GM12878 (cell line): ENCODE data around the gene NEUROD6. TPM values are rescaled to one million over a fixed set of nuclear protein-coding genes. Genes with fewer than 3 reads are reported as not detected.

Source experiments
- ATAC-seq: fragments of 200-7000 bp; cut with Tn5 transposase; 3 replicates; pipeline ENCODE4 v1.9.1; 2020; ENCODE audit warnings: mild to moderate bottlenecking, moderate library complexity
- BruUV-seq: library from RNA; stranded (reverse); fragments of 400-500 nt; replicated peaks from 2 replicates; lab custom pipeline; 2021; lab: Mats Ljungman, UMichigan
- CTCF ChIA-PET: fragments of 300-600 bp; sonication (Branson Sonifier 250); formaldehyde crosslinking; extraction: SDS; loops from one replicate; lab custom pipeline; 2021; ENCODE audit warnings: inconsistent platforms; lab: Yijun Ruan, JAX
- POLR2A ChIA-PET: fragments of 350-600 bp; formaldehyde crosslinking; extraction: SDS; loops from one replicate; lab custom pipeline; 2021; ENCODE audit warnings: inconsistent platforms; lab: Charles Lee
- RAD21 ChIA-PET: fragments of 300-600 bp; sonication (Branson Sonifier 250); formaldehyde crosslinking; loops from one replicate; lab custom pipeline; 2023; ENCODE audit warnings: antibody characterized with exemption; ENCODE audit not compliant: unreplicated experiment; lab: Charles Lee
- SMC1A ChIA-PET: fragments of 300-600 bp; sonication (Branson Sonifier 250); formaldehyde crosslinking; loops from one replicate; lab custom pipeline; 2023; ENCODE audit not compliant: unreplicated experiment, uncharacterized antibody; lab: Charles Lee
- DNase-seq: peaks from one replicate; pipeline ENCODE4 v3.0.0-alpha.2; 2011; ENCODE audit warnings: low read depth, low spot score
- FAIRE-seq: peaks from 3 replicates; lab custom pipeline; 2011; peaks lifted over from hg19 to GRCh38; lab: Jason Lieb, UNC
- H2AFZ ChIP-seq: 2 replicates; pipeline ENCODE4 v1.6.0; 2011; ENCODE audit warnings: low read depth, low read length, control low read depth; ENCODE audit not compliant: control insufficient read depth
- H3K27ac ChIP-seq: 2 replicates; pipeline ENCODE4 v1.5.1; 2011; ENCODE audit warnings: control low read depth; ENCODE audit not compliant: control insufficient read depth, insufficient read depth
- H3K27me3 ChIP-seq, 2 experiments: replicated peaks in 1 of 2; 2 replicates each; pipeline versions ENCODE4 v1.6.0 to v1.6.1; 2011; ENCODE audit warnings: low read length in 1 of 2; ENCODE audit not compliant: control insufficient read depth in 2 of 2, insufficient read depth in 2 of 2
- H3K36me3 ChIP-seq, 2 experiments: 2 replicates each; pipeline ENCODE4 v1.5.1; 2011; ENCODE audit warnings: low read length in 1 of 2; ENCODE audit not compliant: control insufficient read depth in 2 of 2, insufficient read depth in 2 of 2
- H3K4me1 ChIP-seq: 2 replicates; pipeline ENCODE4 v1.6.1; 2011; ENCODE audit warnings: mild to moderate bottlenecking, low read length, moderate library complexity, mixed read lengths; ENCODE audit not compliant: control insufficient read depth, insufficient read depth
- H3K4me2 ChIP-seq: 2 replicates; pipeline ENCODE4 v1.6.0; 2011; ENCODE audit warnings: control low read depth; ENCODE audit not compliant: control insufficient read depth, insufficient read depth
- H3K4me3 ChIP-seq: fragments of 200-600 bp; sonication (generic); 2 replicates; pipeline ENCODE4 v1.5.1; 2016
- H3K79me2 ChIP-seq: 2 replicates; pipeline ENCODE4 v1.6.0; 2011; ENCODE audit warnings: low read length; ENCODE audit not compliant: control insufficient read depth, insufficient read depth
- H3K9ac ChIP-seq: 2 replicates; pipeline ENCODE4 v1.8.0; 2011; ENCODE audit warnings: low read length, control low read depth, mixed read lengths; ENCODE audit not compliant: control insufficient read depth, insufficient read depth
- H3K9me3 ChIP-seq: replicated peaks from 3 replicates; pipeline ENCODE4 v1.5.1; 2011; ENCODE audit warnings: mild to moderate bottlenecking, low read length; ENCODE audit not compliant: control insufficient read depth, insufficient read depth
- H4K20me1 ChIP-seq: 2 replicates; pipeline ENCODE4 v1.6.0; 2011; ENCODE audit not compliant: control insufficient read depth, insufficient read depth
- ASH2L ChIP-seq: fragments of 300-600, 200-600 bp; sonication (generic); IDR thresholded peaks from 2 replicates; pipeline ENCODE4 v1.6.1; 2017; ENCODE audit warnings: low read depth, mild to moderate bottlenecking, borderline replicate concordance
- BMI1 ChIP-seq: fragments of 450-650 bp; IDR thresholded peaks from 2 replicates; pipeline ENCODE4 v1.6.1; 2016; ENCODE audit warnings: mild to moderate bottlenecking, moderate library complexity, borderline replicate concordance
- CREB1 ChIP-seq: IDR thresholded peaks from 2 replicates; pipeline ENCODE4 v1.6.1; 2012; ENCODE audit warnings: low read depth, mild to moderate bottlenecking, inconsistent platforms
- CUX1 ChIP-seq: IDR thresholded peaks from 2 replicates; pipeline ENCODE4 v1.6.1; 2012; ENCODE audit warnings: improper control_type of control experiment, low read depth, low read length; ENCODE audit not compliant: insufficient replicate concordance
- FOXM1 ChIP-seq: IDR thresholded peaks from 2 replicates; pipeline ENCODE4 v1.6.1; 2012; ENCODE audit warnings: low read depth, mild to moderate bottlenecking, inconsistent platforms, low read length, moderate library complexity
- GABPA ChIP-seq: IDR thresholded peaks from 2 replicates; pipeline ENCODE4 v1.6.1; 2014; ENCODE audit warnings: antibody characterized with exemption, low read depth, mild to moderate bottlenecking, inconsistent platforms
- LARP7 ChIP-seq: fragments of 450-650 bp; IDR thresholded peaks from 2 replicates; pipeline ENCODE4 v1.6.1; 2017; ENCODE audit warnings: mild to moderate bottlenecking
- PBX3 ChIP-seq: IDR thresholded peaks from 2 replicates; pipeline ENCODE4 v1.6.1; 2011; ENCODE audit warnings: mild to moderate bottlenecking, low read depth, low read length, moderate library complexity; ENCODE audit not compliant: insufficient replicate concordance
- RB1 ChIP-seq: fragments of 450-650 bp; formaldehyde crosslinking; IDR thresholded peaks from 2 replicates; pipeline ENCODE4 v1.6.1; 2017; ENCODE audit warnings: mild to moderate bottlenecking, borderline replicate concordance
- SIN3A ChIP-seq: IDR thresholded peaks from 2 replicates; pipeline ENCODE4 v1.6.1; 2012; ENCODE audit warnings: low read depth, low read length, improper control_type of control experiment
- TARDBP ChIP-seq: IDR thresholded peaks from 2 replicates; pipeline ENCODE4 v1.6.1; 2016; ENCODE audit warnings: borderline replicate concordance
- WGBS: methylation state at CpG from one replicate; pipeline ENCODE4 v1.1.6; 2016; ENCODE audit warnings: low lambda C conversion rate; ENCODE audit not compliant: insufficient replicate concordance, insufficient coverage; ENCODE audit errors: missing lambda C conversion rate; 5-methylcytosine and 5-hydroxymethylcytosine counted together
- in situ Hi-C: fragments of 300-500 bp; cut with MboI; formaldehyde crosslinking; loops from 9 replicates; pipeline ENCODE4 v1.14.3; 2018; ENCODE audit warnings: mixed read lengths
- intact Hi-C: fragments of 100-400 bp; cut with micrococcal nuclease; formaldehyde crosslinking; loops from one replicate; pipeline ENCODE4 v1.14.2; 2022; ENCODE audit not compliant: unreplicated experiment
- polyA plus RNA-seq, 11 experiments: library from polyadenylated mRNA; depleted of rRNA in 4 of 11; unstranded in 6 of 11; stranded (reverse) in 5 of 11; fragments of >200 nt; fragmentation: Nextera tagmentation in 4 of 11; fragmentation: Illumina TruSeq in 1 of 11; extraction: Ambion mirVana in 4 of 11; extraction: Trizol in 1 of 11; gene quantifications; 1 replicate in 1 of 11; 2 replicates in 10 of 11; pipeline versions ENCODE4 v1.2.1 to v1.2.3, GENCODE V29; 2011 to 2016; ENCODE audit warnings: inconsistent platforms in 2 of 11, missing spikeins in 2 of 11, low read depth in 1 of 11
- total RNA-seq, 4 experiments: library from RNA; depleted of rRNA in 3 of 4; stranded (reverse); fragments of >200 nt in 3 of 4; fragmentation: Illumina TruSeq in 1 of 4; extraction: Trizol in 1 of 4; gene quantifications; 2 replicates each; pipeline versions ENCODE4 v1.2.1 to v1.2.3, GENCODE V29; 2013 to 2021
- TF ChIP-seq, protein P1 (sequence below): fragments of 450-650 bp; IDR thresholded peaks from 2 replicates; pipeline ENCODE4 v1.6.1; 2017; ENCODE audit warnings: mild to moderate bottlenecking, moderate library complexity
- TF ChIP-seq, protein P2 (sequence below): fragments of 450-650 bp; IDR thresholded peaks from 2 replicates; pipeline ENCODE4 v1.6.1; 2017; ENCODE audit warnings: borderline replicate concordance

NEUROD6 gene
- total and polyA plus RNA-seq, 10 of the 15 experiments (the other 5 are each of a cell fraction or from before 2014, with no cell fraction given): not detected

GRCh38 chr7:31345421-31345820 lies 4.9 kb upstream of the NEUROD6 start:
- Histone ChIP-seq H2AFZ (no peak overlapping the region), H3K9ac (no peak overlapping the region), H3K79me2 (no peaks in the 10 kb centered on the region), H4K20me1 (no peaks in the 10 kb centered on the region), H3K27me3 (no peaks in the 10 kb centered on the region; a peak in 1 of 4 replicates), H3K4me3 (no peak overlapping the region), H3K36me3 (no peaks in the 10 kb centered on the region), H3K9me3 (no peaks in the 10 kb centered on the region), H3K4me2 (no peak overlapping the region), H3K27ac (no peak overlapping the region), H3K4me1 (no peaks in the 10 kb centered on the region)
- no peak for DNase-seq
- intact Hi-C loops: no loop called here
- in situ Hi-C loops: no loop called here
- FAIRE-seq: no peak
- no peak for ATAC-seq
- 20% methylated on average over 5 of the region's 5 CpGs for WGBS
- BruUV-seq: no TSS peak
- ChIA-PET POLR2A (no interaction called here), RAD21 (no interaction called here), CTCF (no interaction called here), SMC1A (no interaction called here)
- TF ChIP-seq TARDBP (no peak), BMI1 (no peak), GABPA (no peak), FOXM1 (no peak), SIN3A (no peak), ASH2L (no peak), CUX1 (no peak), RB1 (no peak), LARP7 (no peak), PBX3 (no peak), CREB1 (no peak)
- TF ChIP-seq, protein P1, sequence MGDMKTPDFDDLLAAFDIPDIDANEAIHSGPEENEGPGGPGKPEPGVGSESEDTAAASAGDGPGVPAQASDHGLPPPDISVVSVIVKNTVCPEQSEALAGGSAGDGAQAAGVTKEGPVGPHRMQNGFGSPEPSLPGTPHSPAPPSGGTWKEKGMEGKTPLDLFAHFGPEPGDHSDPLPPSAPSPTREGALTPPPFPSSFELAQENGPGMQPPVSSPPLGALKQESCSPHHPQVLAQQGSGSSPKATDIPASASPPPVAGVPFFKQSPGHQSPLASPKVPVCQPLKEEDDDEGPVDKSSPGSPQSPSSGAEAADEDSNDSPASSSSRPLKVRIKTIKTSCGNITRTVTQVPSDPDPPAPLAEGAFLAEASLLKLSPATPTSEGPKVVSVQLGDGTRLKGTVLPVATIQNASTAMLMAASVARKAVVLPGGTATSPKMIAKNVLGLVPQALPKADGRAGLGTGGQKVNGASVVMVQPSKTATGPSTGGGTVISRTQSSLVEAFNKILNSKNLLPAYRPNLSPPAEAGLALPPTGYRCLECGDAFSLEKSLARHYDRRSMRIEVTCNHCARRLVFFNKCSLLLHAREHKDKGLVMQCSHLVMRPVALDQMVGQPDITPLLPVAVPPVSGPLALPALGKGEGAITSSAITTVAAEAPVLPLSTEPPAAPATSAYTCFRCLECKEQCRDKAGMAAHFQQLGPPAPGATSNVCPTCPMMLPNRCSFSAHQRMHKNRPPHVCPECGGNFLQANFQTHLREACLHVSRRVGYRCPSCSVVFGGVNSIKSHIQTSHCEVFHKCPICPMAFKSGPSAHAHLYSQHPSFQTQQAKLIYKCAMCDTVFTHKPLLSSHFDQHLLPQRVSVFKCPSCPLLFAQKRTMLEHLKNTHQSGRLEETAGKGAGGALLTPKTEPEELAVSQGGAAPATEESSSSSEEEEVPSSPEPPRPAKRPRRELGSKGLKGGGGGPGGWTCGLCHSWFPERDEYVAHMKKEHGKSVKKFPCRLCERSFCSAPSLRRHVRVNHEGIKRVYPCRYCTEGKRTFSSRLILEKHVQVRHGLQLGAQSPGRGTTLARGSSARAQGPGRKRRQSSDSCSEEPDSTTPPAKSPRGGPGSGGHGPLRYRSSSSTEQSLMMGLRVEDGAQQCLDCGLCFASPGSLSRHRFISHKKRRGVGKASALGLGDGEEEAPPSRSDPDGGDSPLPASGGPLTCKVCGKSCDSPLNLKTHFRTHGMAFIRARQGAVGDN: no peak
- TF ChIP-seq, protein P2, sequence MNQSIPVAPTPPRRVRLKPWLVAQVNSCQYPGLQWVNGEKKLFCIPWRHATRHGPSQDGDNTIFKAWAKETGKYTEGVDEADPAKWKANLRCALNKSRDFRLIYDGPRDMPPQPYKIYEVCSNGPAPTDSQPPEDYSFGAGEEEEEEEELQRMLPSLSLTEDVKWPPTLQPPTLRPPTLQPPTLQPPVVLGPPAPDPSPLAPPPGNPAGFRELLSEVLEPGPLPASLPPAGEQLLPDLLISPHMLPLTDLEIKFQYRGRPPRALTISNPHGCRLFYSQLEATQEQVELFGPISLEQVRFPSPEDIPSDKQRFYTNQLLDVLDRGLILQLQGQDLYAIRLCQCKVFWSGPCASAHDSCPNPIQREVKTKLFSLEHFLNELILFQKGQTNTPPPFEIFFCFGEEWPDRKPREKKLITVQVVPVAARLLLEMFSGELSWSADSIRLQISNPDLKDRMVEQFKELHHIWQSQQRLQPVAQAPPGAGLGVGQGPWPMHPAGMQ: no peak
